H1 (cell line): ENCODE data around the gene QSOX1. TPM values are rescaled to one million over a fixed set of nuclear protein-coding genes. Genes with fewer than 3 reads are reported as not detected.

Experiments used
- ATF2 ChIP-seq: IDR thresholded peaks from 2 replicates; pipeline ENCODE4 v1.6.1; 2012; ENCODE audit warnings: low read length, inconsistent platforms
- USF2 ChIP-seq: IDR thresholded peaks from 2 replicates; pipeline ENCODE4 v1.6.1; 2011; ENCODE audit warnings: low read length, improper control_type of control experiment
- polyA plus RNA-seq, 7 experiments: library from polyadenylated mRNA; depleted of rRNA in 3 of 7; stranded (reverse) in 5 of 7; unstranded in 2 of 7; fragments of >200 nt in 5 of 7; fragments of 200-250 nt in 2 of 7; gene quantifications; 1 replicate in 5 of 7; 2 replicates in 1 of 7; 4 replicates in 1 of 7; pipeline versions ENCODE4 v1.2.1 to v1.2.3, GENCODE V29; 2011 to 2013; ENCODE audit warnings: missing spikeins in 2 of 7, mixed read lengths in 2 of 7
- total RNA-seq: library from RNA; stranded (reverse); fragmentation: NEBNext Ultra II Directional; extraction: Animal tissue kit (Norgen Biotek cat#: 25700); gene quantifications from 2 replicates; pipeline ENCODE4 v1.2.1, GENCODE V29; 2021

The QSOX1 gene
- total and polyA plus RNA-seq, 2 of the 8 experiments (the other 6 are each of a cell fraction or from before 2014, with no cell fraction given): 97.7 to 123 TPM

- TF ChIP-seq USF2: no peak
- TF ChIP-seq ATF2: no peak
These were observed 70.2 kb downstream of the QSOX1 start (continued) for GRCh38 chr1:180224902-180225301.
